SKM-1 (cell line): ENCODE measurements around the gene ANKFY1.
A peak's percentile ranks its signal among the peaks of the same experiment; 100 is the strongest.

Source experiments
- DNase-seq: peaks from one replicate; lab custom pipeline; 2025; ENCODE audit not compliant: unreplicated experiment; lab: John Stamatoyannopoulos, UW

The ANKFY1 gene, protein sequence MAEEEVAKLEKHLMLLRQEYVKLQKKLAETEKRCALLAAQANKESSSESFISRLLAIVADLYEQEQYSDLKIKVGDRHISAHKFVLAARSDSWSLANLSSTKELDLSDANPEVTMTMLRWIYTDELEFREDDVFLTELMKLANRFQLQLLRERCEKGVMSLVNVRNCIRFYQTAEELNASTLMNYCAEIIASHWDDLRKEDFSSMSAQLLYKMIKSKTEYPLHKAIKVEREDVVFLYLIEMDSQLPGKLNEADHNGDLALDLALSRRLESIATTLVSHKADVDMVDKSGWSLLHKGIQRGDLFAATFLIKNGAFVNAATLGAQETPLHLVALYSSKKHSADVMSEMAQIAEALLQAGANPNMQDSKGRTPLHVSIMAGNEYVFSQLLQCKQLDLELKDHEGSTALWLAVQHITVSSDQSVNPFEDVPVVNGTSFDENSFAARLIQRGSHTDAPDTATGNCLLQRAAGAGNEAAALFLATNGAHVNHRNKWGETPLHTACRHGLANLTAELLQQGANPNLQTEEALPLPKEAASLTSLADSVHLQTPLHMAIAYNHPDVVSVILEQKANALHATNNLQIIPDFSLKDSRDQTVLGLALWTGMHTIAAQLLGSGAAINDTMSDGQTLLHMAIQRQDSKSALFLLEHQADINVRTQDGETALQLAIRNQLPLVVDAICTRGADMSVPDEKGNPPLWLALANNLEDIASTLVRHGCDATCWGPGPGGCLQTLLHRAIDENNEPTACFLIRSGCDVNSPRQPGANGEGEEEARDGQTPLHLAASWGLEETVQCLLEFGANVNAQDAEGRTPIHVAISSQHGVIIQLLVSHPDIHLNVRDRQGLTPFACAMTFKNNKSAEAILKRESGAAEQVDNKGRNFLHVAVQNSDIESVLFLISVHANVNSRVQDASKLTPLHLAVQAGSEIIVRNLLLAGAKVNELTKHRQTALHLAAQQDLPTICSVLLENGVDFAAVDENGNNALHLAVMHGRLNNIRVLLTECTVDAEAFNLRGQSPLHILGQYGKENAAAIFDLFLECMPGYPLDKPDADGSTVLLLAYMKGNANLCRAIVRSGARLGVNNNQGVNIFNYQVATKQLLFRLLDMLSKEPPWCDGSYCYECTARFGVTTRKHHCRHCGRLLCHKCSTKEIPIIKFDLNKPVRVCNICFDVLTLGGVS

DNA sequence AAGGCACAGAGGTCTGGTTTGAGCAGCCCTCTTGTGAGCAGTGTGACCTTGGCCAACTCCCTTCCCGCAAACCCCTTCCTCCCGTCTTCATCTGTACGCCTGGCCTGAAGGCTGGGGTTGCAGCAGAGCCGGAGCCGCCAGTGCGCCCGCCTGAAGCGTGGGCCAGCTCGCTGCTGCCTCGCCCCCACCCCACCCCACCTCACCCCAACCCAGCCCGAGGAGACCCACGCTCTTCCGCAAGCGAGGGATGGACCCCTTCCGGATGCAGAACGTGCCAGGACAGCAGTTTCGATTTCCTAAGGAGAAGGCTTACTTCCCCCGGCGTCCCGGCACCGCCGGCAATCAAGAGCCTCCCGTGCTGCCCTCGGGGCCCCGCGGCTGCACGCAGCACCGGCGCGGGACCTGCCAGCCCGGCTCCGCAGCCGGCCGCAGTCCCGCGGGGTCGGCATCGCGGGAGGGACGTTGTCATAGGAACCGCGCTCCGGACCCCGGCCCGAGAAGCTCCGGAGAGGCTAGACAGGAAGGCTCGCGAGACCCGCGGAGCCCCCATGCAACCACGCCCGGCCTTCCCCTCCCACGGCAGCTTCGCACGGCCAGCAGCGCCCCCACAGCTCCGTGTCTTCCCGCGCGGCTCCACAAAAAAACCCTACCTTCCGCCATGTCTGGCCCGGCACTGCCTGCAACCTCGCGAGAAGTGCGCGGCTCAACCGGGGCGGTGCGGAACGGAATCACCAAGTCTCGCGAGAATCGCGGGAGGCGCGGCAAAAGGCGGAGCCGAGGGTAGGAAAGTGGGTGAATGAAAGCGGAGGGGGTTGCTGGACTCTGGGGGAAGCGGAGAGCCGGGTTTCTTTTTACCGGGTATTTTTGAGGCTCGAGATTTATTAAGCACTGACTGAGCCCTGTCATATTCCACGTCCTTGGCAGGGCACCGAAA, at the start of gene ANKFY1:
Gene ANKFY1, minus strand, starts transcription at position 698 of the 934 bp plus-strand sequence. Its CDS starts 38 bp downstream, at position 660.
- peak; percentile 61 for DNase-seq

DNA sequence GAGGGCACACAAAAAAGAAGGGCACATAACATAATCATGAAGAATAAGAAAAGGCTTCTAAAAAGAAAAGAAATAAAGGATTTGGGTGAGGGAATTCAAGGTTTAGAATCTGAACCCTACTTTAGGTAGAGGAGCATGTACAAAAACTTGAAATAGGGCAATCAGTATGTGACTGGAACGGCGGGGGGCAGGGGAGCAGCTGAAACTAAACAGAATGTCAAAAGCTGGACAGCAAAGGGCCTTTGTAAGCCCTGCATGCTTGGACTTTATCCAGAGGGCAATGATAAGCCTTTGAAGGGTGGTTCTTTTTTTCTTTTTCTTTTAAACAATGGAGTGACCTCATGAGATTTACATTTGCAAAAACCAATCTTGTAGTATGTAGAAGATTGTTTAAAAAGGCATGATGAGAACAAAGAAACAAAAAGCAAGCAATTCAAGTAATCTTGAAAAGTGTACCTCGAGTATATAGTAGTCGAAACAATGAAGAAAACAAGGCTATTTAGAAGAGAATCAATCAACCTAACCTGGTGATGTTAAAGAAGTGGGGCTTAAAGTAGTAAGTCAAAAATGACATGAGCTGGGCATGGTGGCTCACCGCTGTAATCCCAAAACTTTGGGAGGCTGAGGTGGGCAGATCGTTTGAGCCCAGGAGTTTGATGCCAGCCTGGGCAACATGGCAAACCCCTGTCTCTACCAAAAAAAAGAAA, 46.7 kb upstream of the ANKFY1 start:
- no peak for DNase-seq

DNA sequence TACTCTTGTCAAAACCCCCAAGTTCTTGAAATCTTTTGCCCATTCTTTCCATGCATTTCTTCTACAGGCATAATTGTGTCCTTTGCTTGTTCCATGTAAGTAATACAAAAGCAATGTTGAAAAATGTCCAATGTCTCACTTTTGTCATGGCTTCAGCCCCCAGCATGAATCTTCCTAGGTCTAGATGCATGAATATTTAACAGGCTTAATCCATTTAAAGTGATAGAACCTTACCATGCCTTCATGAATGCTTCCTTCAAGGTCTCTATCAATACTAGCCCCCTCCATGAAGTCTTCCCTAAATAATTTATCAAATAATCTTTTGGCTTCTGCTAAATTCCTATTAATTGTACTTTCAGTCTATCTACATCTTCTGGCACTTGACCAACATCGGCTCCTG, 46.1 kb upstream of the ANKFY1 start:
- no peak for DNase-seq

DNA sequence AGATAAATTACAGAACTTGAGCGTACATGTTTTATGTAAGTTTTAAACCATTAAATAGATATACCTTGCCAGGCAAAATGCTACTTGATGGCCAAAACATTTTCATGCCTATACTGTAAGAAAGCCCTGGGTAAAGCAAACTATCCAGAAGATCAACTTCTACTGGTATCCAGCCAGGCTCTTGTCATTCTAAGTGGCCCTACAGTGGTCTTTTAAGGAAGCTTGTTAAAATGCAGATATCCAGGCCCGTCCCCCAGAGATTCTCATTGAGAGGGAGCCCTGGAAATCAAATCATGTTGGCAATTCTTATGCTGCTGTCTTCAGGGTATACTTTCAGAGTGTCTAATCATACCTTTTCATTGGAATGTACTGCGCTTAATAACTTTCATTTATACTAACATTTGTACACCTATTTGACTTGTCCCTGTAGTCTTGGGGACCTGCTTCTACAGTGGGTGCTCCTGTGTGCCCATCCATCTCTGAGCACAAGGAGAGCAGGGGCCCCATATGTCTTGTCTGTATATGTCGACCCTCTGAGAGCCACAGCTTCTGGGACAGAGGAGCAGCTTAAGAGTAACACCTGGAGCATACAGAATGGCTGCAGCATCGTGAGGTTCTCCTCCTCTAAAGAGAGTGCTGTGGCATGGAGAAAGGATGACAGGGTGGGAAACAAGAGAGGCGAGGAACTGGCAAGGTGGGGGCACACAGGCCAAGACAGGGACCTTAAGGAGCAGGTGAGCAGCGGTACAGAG, 43.6 kb upstream of the ANKFY1 start:
- no peak for DNase-seq

DNA sequence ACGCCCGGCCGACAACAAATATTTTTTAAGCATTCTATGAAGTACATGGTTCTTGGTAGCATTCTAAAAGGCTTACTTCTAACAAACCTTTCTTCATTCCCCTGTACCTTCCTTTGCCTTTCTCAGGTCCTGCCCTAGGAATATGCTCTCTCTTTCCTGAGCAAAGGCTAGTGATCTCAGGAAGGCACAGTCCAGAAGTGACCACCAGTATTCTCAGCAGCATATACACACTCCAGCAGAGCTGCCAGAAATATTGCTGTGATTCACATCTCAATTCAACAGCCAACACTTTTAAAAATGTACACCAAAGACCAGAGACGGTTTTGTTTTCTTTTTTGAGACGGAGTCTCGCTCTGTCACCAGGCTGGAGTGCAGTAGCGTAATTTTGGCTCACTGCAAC, 41.4 kb upstream of the ANKFY1 start:
- no peak for DNase-seq

DNA sequence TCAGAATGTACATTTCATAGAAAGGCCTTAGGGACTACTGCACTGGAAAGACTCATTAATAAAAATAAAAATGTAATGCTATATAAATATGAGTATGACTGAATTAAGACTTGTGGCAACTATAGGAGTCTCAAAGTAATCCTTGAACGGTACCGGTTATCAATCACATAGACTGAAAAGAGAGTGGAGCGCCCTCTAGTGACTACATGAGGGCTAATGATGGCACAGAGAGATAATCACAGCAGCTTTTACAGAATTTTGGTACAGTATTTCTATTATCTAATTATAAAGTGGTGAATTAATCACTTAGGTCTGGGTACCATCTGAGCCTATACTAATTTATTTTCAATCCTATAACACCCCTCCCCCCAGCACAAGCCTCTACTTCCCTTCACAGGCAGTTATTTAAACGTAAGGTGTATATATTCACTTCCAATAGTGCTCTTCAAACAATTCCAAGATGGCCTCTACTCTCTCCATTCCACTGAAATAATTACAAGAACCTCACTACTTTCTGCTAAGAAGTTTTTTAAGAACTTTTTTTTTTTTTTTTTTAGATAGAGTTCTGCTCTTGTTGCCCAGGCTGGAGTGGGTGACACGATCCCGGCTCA, 40.7 kb upstream of the ANKFY1 start:
- no peak for DNase-seq

DNA sequence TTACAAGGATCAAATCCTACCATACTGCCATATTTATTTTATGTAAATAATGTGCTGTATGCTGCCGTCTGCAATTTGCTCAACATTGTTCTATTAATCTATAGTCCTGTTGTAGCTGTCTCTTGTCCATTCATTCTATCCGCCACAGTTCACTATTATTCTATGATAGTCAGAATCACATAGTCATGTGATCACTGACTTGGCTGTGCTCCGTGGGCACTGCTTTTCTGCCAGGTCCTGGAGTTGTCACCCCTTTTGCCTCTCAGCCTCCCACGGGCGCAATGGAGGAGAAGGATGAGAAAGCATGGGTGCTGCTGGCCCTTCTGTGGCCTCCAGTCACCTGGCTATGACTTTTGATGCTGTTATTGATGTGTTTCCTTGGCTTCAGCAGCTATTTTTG, 37.3 kb upstream of the ANKFY1 start:
- no peak for DNase-seq

DNA sequence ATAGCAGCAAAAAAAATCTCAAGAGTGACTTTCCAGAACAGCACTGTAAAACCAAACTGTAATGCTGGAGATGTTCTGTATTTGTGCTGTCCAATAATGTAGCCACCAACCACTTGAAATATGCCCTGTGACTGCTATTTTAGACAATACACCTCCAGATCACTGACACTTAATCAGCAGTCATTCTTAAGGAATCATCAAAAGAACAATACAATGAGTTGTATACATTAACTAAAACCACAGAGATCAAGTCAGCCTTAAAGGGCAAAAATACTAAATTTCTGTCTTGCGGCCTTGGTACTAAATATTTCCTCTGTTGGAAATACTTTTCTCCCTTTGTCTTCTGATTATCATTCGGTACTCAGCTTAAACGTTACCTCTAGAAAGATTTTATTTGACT, 33.6 kb upstream of the ANKFY1 start:
- DNase-seq = no peak

DNA sequence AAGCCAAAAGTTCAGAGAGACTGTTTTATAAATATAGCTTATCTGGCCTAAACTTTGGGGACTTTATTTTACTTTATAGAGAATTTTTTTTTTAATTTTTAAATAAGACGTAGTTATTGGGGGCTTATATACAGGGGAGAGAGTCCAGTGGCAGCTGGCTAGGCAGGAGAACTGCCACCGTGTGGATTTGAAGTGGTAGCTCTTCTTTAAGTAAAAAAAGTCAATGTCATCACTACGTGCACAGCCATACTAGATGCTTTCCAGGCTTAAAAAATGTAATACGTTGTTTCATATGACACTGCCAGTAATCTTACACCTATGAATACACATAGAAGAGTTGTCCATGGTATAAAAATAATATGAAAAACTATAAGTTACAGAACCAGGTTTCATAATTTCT, 31.9 kb upstream of the ANKFY1 start:
- no peak for DNase-seq

DNA sequence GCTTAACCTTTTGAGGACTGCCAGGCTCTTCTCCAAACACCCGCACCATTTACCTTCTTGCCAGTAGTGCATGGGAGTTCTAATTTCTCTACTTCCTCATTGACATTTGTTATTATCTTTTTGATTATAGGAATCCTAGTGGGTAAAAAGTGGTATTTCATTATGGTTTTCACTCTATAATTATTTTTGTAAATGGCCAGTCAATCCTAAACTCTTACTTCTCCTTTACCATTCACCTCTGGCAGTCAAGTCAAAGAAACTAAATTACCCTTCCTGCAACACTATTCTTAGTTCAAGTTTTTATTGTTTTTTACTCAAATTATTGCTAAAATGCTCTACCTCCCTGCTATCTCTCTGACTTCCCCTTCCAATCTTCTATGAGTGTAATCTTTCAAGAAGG, 29.8 kb upstream of the ANKFY1 start:
- DNase-seq = no peak

DNA sequence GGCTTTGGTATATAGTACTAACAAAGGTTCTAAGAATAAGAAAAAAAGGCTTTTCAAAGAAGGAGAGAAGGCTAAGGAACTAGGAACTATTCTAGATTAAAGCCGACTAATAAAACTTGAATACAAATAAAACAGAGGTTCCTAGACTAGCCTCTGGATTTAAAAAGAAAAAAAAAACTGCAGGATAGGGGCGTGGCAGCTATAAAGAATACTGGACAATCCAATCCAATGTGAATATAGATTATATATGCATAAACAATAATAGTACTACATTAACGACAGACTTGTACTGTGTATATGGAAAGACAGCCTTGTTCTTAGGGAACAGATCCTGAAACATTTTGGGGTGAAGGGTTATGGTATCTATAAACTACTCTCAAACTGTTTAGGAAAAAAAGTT, 23.9 kb upstream of the ANKFY1 start:
- DNase-seq = no peak

DNA sequence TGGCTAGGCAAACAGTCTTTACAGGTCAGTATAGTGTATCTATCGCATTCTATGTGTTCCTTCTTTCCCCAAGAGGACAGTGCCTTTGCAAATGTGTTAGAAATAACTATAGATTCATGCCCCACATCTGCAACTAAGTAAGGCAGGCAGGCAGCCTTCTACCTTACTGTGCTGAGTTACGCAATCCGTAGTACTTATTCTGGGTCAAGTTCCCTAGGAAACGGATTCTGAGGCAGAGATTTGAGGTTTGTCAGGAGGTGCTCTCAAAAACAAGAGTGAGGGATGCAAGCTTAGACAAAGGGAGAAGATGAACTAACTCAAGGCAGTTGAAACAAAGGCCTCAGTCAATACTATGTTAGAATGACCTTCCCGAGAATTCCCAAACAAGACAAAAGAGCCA, 12.7 kb upstream of the ANKFY1 start:
- no peak for DNase-seq

DNA sequence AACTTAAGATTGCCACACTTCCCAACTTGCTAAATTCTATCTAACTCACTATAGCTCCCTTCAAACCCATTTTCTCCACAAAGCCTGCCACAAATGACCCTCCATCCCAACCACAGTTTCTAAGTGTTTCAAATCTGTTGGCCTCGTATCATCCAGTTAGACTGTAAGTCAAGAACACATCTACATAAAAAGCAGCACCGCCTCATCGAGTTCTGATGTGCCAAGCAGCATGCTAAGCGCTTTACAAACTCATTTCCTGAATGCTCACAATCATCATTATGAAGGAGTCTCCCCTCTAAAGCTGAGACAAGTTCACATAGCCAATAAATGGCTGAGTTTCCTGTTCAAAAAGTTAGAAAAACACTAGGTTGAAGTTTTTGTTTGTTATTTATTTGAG, 9.2 kb upstream of the ANKFY1 start:
- DNase-seq = no peak

DNA sequence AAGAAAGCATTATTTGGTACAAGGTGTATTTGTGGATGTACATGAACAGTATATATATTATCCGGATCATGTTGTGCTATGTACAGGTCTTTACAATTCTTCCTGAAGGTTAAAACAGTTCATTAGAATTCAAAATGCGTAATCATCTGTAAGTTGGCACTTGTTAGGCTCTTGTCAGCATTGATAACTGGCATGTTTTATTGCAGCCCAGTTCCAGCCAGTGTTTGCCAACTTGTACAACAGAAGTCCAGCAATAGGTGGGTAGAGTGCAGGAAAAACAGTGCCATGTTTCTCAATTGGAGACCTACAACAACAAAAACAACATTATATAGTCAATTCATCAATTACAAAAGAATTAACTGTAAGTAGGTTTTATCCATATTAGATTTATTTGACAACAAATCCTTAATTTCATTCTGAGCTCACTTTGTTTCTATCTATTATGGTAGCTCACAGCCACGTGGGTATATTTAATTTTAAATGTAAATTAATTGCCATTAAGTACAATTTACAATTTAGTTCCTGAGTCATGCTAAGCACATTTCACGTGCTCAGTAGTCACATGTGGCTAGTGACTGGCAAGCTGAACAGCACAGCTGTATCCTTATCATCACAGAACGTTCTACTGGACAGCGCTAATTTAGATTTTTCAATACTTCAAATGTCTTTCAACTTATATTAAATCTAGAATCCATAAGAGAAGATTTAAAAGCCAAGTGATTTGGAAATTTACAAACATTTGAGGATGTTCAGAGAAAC, 8.6 kb upstream of the ANKFY1 start:
- no peak for DNase-seq

DNA sequence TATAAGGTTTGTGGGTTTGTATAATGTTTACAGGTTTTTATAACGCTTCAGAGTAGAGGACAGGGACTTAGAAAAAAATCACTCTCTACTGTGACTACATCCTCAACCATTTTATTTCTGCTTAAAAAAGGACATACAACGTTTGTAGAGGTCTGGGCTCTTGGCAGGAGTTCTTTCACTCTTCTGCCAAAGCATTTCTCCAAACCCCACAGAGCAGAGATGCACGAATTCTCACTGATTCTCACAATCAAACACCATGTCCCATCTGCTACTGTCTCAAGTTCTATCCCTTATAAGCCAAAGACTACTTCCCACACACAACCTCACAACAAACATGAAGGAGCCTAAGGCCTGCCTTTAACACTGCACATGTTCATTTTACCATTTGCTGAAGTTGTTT, 7.0 kb upstream of the ANKFY1 start:
- DNase-seq = no peak

DNA sequence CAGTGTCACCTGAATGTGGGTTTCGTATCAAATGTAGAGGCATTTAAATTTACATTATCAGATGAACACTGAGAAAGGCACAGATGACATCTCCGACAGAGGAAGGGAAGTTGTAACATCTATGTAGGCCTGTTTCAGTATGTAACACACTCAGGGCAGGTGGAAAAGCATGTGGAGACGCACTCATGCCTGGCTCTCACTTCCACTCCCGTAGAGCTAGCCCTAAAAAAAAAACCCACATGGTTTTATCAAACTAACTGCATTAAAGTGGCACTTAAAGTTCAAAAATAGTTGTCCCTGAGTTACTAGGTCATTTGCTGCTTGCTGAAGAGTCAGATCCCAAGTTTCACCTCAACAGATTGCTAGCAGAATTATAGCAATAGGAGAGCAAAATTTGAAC, 6.1 kb upstream of the ANKFY1 start:
- DNase-seq = no peak

DNA sequence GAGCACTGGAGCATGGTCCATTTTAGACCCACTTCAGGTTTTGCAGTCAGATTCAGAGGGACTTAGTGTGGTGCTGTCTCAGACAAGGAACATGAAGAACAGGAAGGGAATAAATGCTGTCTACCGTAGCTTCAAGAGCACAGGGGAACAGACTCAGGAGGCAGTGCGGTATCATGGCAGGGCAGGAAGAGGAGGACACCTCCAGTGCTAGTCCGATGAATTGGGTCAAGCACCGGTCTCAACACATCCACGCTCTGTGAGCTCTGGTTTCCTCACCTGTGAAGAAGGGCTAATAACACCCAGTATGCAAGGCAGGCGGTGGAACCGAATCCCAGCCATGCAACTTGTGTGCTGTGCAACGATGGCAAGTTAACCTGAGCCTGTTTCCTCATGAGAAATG, 3.6 kb upstream of the ANKFY1 start:
- no peak for DNase-seq

DNA sequence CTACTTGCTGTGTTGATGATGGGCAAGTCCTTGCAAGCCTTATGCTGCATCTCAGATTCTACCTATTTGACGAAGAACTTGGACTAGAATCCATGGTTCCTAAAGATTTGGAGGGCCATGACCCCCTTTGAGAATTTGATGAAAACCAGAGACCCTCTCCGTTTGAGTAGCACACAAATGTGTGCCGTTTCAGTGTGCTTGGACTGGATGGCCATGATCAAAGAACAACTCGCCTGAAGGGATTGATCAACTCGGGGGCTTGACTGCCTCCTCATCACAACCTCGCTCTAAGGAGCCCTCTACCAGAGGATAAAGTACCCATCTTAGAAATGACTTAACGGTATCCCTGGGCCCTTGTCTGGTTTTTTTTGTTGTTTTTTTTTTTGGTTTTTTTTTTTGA, 2.8 kb upstream of the ANKFY1 start:
- DNase-seq = no peak
